Esophagus squamous epithelium (tissue), 5 donors: ENCODE data around the gene GJB3. TPM values are rescaled to one million over a fixed set of nuclear protein-coding genes. Genes with fewer than 3 reads are reported as not detected.

Experiments
- DNase-seq: peaks from one replicate; lab custom pipeline; 2025; lab: John Stamatoyannopoulos, UW
- H3K27ac ChIP-seq, 4 donors: fragments of 200-600 bp; sonication (generic); one replicate each; pipeline ENCODE4 v1.5.1; 2016 to 2019; ENCODE audit warnings: mild to moderate bottlenecking in 1 of 4
- H3K27me3 ChIP-seq, 4 donors: fragments of 200-600 bp; sonication (generic); 1 replicate in 3 of 4; 2 replicates in 1 of 4; pipeline versions ENCODE4 v1.5.1 to v1.6.0; 2017 to 2021; ENCODE audit warnings: antibody characterized with exemption in 1 of 4
- H3K36me3 ChIP-seq, 3 donors: fragments of 200-600 bp; sonication (generic); one replicate each; pipeline ENCODE4 v1.5.1; 2016 to 2019
- H3K4me1 ChIP-seq, 3 donors: fragments of 200-600 bp; sonication (generic); one replicate each; pipeline ENCODE4 v1.5.1; 2017 to 2019
- H3K4me3 ChIP-seq, 4 donors: fragments of 200-600 bp; sonication (generic); 1 replicate in 3 of 4; 2 replicates in 1 of 4; pipeline ENCODE4 v1.5.1; 2016 to 2019; ENCODE audit warnings: mild to moderate bottlenecking in 2 of 4, moderate library complexity in 1 of 4
- H3K9me3 ChIP-seq, 3 donors: fragments of 200-600 bp; sonication (generic); one replicate each; pipeline ENCODE4 v1.5.1; 2016 to 2019
- CTCF ChIP-seq, 6 experiments: fragments of 450-650 bp in 4 of 6; fragments of 200-600 bp in 2 of 6; sonication (generic) in 2 of 6; IDR thresholded peaks; one replicate each; pipeline ENCODE4 v1.5.1; 2016 to 2019; ENCODE audit warnings: antibody characterized with exemption in 6 of 6, mild to moderate bottlenecking in 4 of 6, moderate library complexity in 4 of 6
- POLR2A ChIP-seq, 4 donors: fragments of 450-650 bp; IDR thresholded peaks; one replicate each; pipeline ENCODE4 v1.6.1; 2017; ENCODE audit warnings: antibody characterized with exemption in 4 of 4, mild to moderate bottlenecking in 4 of 4, moderate library complexity in 3 of 4
- WGBS, 2 donors: methylation state at CpG; one replicate each; pipeline ENCODE4 v1.1.5; 2018; 5-methylcytosine and 5-hydroxymethylcytosine counted together
- intact Hi-C: fragments of 100-400 bp; cut with DNase I; formaldehyde crosslinking; loops from one replicate; pipeline ENCODE4 v1.15.0; 2022
- total RNA-seq, 4 donors: library from RNA; depleted of rRNA; stranded (reverse); fragments of >200 nt; gene quantifications; one replicate each; pipeline ENCODE4 v1.1.0, GENCODE V29; 2016
- donor health status: DM: yes; HTN: yes; CAD: no.

Gene GJB3
- total RNA-seq, 4 donors from 2014 or later: 82.6 to 123 (median 94.4) TPM

GRCh38 chr1:34774957-34775356 lies 6.1 kb upstream of the GJB3 start:
- TF ChIP-seq POLR2A (IDR thresholded peaks at IDR 0.05) (no peak), CTCF (IDR thresholded peaks at IDR 0.05) (no peak)
- intact Hi-C loops: no loop called here

GRCh38 chr1:34776911-34777310 lies 4.1 kb upstream of the GJB3 start:
- 60% methylated on average over 1 of the region's 3 CpGs; no CpG with 5 or more reads in 1 of the 2 donors for WGBS, 2 donors
- Histone ChIP-seq H3K9me3 (no peaks in the 10 kb centered on the region), H3K27me3 (peaks cover 0 to 50% (median 3%) of the 10 kb centered on the region in 4 donors), H3K36me3 (no peaks in the 10 kb centered on the region), H3K4me1 (peaks cover 0 to 35% (median 21%) of the 10 kb centered on the region in 3 donors), H3K27ac (no peak overlapping the region), H3K4me3 (no peak overlapping the region)
- intact Hi-C loops: no loop called here
- DNase-seq: no peak
- TF ChIP-seq CTCF (IDR thresholded peaks at IDR 0.05): no peak
- TF ChIP-seq POLR2A (IDR thresholded peaks at IDR 0.05): no peak

More at GRCh38 chr1:34774957-34775356, 6.1 kb upstream of the GJB3 start:
- Histone ChIP-seq H3K27me3 (peaks cover 0 to 30% (median 0%) of the 10 kb centered on the region in 4 donors), H3K27ac (no peak overlapping the region), H3K36me3 (no peaks in the 10 kb centered on the region), H3K4me3 (no peak overlapping the region), H3K9me3 (no peaks in the 10 kb centered on the region), H3K4me1 (peaks cover 0 to 26% (median 11%) of the 10 kb centered on the region in 3 donors)
- 62 to 82% methylated on average over 8 of the region's 8 CpGs for WGBS, 2 donors
- no peak for DNase-seq

GRCh38 chr1:34777519-34778321 lies 3.3 kb upstream of the GJB3 start:
- H3K9me3 ChIP-seq: no peaks in the 10 kb centered on the region
- H3K4me1 ChIP-seq: peaks cover 0 to 43% (median 21%) of the 10 kb centered on the region in 3 donors
- no peak overlapping the region for H3K27ac ChIP-seq
- H3K36me3 ChIP-seq: no peaks in the 10 kb centered on the region
- DNase-seq: no peak
- intact Hi-C loops: no loop called here
- H3K27me3 ChIP-seq: peaks cover 0 to 58% (median 3%) of the 10 kb centered on the region in 4 donors
- no peak overlapping the region for H3K4me3 ChIP-seq
- 49 to 64% methylated on average over 9 to 10 of the region's 10 CpGs for WGBS, 2 donors
- TF ChIP-seq POLR2A (IDR thresholded peaks at IDR 0.05): no peak
- no peak for TF ChIP-seq CTCF (IDR thresholded peaks at IDR 0.05)

GRCh38 chr1:34778381-34778780 lies 2.6 kb upstream of the GJB3 start:
- H3K9me3 ChIP-seq: no peaks in the 10 kb centered on the region
- no peak for DNase-seq
- no peak for TF ChIP-seq CTCF (IDR thresholded peaks at IDR 0.05)
- no peak for TF ChIP-seq POLR2A (IDR thresholded peaks at IDR 0.05)
- intact Hi-C loops: no loop called here
- WGBS, 2 donors: 80 to 84% methylated on average over 5 to 6 of the region's 6 CpGs
- peaks cover 0 to 65% (median 3%) of the 10 kb centered on the region in 4 donors for H3K27me3 ChIP-seq
- H3K27ac ChIP-seq: no peak overlapping the region
- no peak overlapping the region for H3K4me3 ChIP-seq
- no peaks in the 10 kb centered on the region for H3K36me3 ChIP-seq
- H3K4me1 ChIP-seq: peaks cover 0 to 49% (median 21%) of the 10 kb centered on the region in 3 donors

- no peaks in the 10 kb centered on the region for H3K9me3 ChIP-seq
- TF ChIP-seq CTCF (IDR thresholded peaks at IDR 0.05) (no peak), POLR2A (IDR thresholded peaks at IDR 0.05) (no peak)
- peaks cover 0 to 56% (median 21%) of the 10 kb centered on the region in 3 donors for H3K4me1 ChIP-seq
- peak overlapping the region in 1 of 4 donors; percentile 99 for H3K27ac ChIP-seq
- no peak for DNase-seq
- H3K27me3 ChIP-seq: peaks cover 0 to 67% (median 3%) of the 10 kb centered on the region in 4 donors
- intact Hi-C loops: no loop called here
- no peaks in the 10 kb centered on the region for H3K36me3 ChIP-seq
- WGBS, 2 donors: 81 to 82% methylated on average over 5 of the region's 5 CpGs
- no peak overlapping the region for H3K4me3 ChIP-seq
These were observed 2.0 kb upstream of the GJB3 start for GRCh38 chr1:34779005-34779404.
